Medulla oblongata (tissue), 1 donor: ENCODE data around the gene RNU1-3.
A peak's percentile ranks its signal among the peaks of the same experiment; 100 is the strongest.

Experiments
- DNase-seq: peaks from one replicate; pipeline ENCODE4 v3.0.0-alpha.2; 2015; ENCODE audit errors: extremely low spot score

RNU1-3 gene

DNA sequence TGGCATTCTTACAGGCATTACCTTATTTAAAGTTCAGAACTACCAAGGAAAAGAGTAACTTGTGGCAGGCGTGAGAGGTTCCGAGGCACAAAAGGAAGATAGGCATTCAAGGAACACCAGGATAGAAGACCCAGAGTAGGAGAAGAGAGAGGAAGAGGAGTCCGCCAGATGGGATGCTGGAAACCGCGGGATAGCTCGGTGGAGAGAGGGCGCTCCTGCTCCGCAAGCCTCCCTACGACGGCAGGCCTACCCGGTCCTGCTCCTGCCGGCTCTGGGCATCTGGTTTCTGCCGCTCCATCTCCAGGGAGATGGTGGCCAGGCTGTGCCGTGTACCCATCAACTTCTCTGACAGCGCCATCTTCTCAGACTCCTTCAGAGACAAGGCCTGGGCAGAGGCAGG is 48.0 kb downstream of the RNU1-3 start:
- DNase-seq = no peak

DNA sequence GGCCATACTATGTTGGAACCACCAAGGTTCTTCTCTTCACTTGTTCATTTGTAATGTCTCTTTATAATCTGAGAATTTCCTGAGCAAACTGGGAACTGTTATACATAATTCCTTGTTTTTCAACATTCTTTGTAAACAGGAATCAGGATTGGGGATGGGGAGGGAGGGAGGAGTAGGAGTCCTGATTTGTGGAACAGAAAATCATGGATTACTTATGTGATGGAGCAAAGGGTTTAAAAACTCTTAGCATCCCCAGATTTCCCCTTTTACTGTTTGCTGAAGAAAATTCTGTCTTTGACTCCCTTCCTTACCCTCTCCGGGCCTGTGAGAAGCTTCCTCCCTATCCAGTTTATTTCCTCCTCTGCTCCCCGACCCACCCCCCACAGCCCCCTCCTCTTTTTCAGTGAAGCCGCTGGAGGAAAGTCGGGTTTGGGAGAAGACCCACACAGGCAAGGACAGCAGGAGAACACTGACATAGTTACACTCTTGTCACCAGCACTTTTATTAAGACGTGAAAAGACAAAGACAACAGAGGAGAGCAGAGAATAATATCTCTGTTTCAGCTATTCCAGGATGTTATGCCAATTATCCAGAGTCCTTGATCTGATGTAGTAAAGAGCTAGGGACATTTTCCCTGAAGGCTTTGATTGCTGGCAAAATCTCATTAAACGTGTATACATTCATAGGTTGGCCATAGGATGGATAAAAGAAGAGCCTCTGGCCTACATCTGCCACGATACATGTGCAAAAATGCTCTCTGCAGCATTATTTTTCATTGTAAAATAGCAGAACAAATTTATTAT is 48.8 kb downstream of the RNU1-3 start:
- peak; percentile 39 for DNase-seq

DNA sequence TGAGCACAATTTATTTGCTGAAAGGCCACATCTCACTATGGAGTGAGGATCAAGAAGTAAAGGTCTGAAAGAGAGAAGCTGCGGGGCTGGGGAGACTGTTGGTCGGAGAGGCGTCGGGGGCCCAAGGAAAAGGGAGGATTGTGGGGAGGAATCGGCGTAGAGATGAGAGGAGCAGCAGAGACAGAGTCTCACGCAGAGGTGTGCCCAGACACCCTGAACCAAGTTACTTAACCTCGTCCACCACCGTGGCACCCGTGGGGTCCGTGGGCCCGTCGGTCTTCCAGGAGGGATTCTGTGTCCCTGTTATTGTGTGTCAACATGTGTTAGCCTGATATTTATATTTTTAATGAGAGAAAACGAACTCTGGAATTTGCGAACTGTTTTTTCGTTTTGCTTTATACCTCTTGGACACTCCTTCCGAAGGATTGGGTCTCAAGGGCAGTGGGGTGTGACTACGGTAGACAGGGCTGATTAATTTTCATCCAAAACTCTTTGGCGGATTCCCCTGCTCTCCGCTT is 49.6 kb downstream of the RNU1-3 start:
- peak; percentile 31 for DNase-seq
